ENCODE results near the gene FAM13A.

Gene FAM13A

GRCh38 chr4:89056953-89057398, at the start of gene FAM13A:
Gene FAM13A (minus strand): TSS chr4:89057185. CDS start chr4:89056964, 221 bp downstream.
- no peak within 1 kb of the TSS for H3K27ac ChIP-seq
- TF ChIP-seq, protein P1, sequence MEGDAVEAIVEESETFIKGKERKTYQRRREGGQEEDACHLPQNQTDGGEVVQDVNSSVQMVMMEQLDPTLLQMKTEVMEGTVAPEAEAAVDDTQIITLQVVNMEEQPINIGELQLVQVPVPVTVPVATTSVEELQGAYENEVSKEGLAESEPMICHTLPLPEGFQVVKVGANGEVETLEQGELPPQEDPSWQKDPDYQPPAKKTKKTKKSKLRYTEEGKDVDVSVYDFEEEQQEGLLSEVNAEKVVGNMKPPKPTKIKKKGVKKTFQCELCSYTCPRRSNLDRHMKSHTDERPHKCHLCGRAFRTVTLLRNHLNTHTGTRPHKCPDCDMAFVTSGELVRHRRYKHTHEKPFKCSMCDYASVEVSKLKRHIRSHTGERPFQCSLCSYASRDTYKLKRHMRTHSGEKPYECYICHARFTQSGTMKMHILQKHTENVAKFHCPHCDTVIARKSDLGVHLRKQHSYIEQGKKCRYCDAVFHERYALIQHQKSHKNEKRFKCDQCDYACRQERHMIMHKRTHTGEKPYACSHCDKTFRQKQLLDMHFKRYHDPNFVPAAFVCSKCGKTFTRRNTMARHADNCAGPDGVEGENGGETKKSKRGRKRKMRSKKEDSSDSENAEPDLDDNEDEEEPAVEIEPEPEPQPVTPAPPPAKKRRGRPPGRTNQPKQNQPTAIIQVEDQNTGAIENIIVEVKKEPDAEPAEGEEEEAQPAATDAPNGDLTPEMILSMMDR (IDR thresholded peaks at IDR 0.05) = no peak
- peak within 1 kb of the TSS in 1 of 2 experiments; percentile 3 for H3K4me3 ChIP-seq (ENCODE audit: low read depth in 1 of 2, low read length in 1 of 2)
- no peaks in the 10 kb centered on the region for H3K27me3 ChIP-seq
- peaks cover 0 to 11% of the 10 kb centered on the region in 2 experiments for H3K4me1 ChIP-seq (ENCODE audit: control insufficient read depth in 1 of 2, insufficient read depth in 1 of 2, low read depth in 1 of 2, low read length in 1 of 2)
- H3K36me3 ChIP-seq = no peaks in the 10 kb centered on the region
- no peaks in the 10 kb centered on the region for H3K9me3 ChIP-seq

GRCh38 chr4:89105726-89106125, 48.7 kb upstream of the FAM13A start:
- Histone ChIP-seq H3K9me3 (no peaks in the 10 kb centered on the region), H3K27me3 (peaks cover 26% of the 10 kb centered on the region), H3K27ac (no peak overlapping the region), H3K4me3 (ENCODE audit: low read depth in 1 of 2, low read length in 1 of 2) (no peak overlapping the region), H3K4me1 (ENCODE audit: control insufficient read depth in 1 of 2, insufficient read depth in 1 of 2, low read depth in 1 of 2, low read length in 1 of 2) (peaks cover 7 to 8% of the 10 kb centered on the region in 2 experiments), H3K36me3 (no peaks in the 10 kb centered on the region)
- TF ChIP-seq, protein P1 (IDR thresholded peaks at IDR 0.05) = no peak

GRCh38 chr4:89101256-89102161, 44.5 kb upstream of the FAM13A start:
- Histone ChIP-seq H3K9me3 (no peaks in the 10 kb centered on the region), H3K36me3 (no peaks in the 10 kb centered on the region), H3K4me1 (ENCODE audit: control insufficient read depth in 1 of 2, insufficient read depth in 1 of 2, low read depth in 1 of 2, low read length in 1 of 2) (no peaks in the 10 kb centered on the region), H3K27me3 (no peaks in the 10 kb centered on the region), H3K27ac (no peak overlapping the region), H3K4me3 (ENCODE audit: low read depth in 1 of 2, low read length in 1 of 2) (no peak overlapping the region)
- TF ChIP-seq, protein P1 (IDR thresholded peaks at IDR 0.05) = no peak

DNA sequence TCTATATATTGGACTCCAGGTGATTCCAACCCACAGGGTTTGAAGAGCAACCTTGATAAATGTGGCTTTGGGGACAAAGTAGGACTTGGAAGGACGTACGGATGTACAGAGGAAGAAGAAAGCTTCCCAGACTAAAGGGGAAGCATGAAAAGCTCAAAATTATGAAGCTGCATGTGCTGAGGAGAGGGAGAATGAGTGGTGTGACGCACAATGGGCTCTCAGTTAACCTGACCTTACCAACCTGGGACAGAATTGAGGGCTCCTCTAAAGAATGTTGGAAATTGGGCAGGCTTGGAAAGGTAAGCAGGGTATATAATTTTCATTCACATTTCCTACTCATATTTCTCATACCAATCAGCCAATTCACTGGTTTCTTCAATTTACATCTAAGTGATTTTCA, 43.9 kb upstream of the FAM13A start:
- Histone ChIP-seq H3K27ac (no peak overlapping the region), H3K4me1 (ENCODE audit: control insufficient read depth in 1 of 2, insufficient read depth in 1 of 2, low read depth in 1 of 2, low read length in 1 of 2) (no peaks in the 10 kb centered on the region), H3K4me3 (ENCODE audit: low read depth in 1 of 2, low read length in 1 of 2) (no peak overlapping the region), H3K27me3 (no peaks in the 10 kb centered on the region), H3K36me3 (no peaks in the 10 kb centered on the region), H3K9me3 (no peaks in the 10 kb centered on the region)
- TF ChIP-seq, protein P1 (IDR thresholded peaks at IDR 0.05) = no peak

DNA sequence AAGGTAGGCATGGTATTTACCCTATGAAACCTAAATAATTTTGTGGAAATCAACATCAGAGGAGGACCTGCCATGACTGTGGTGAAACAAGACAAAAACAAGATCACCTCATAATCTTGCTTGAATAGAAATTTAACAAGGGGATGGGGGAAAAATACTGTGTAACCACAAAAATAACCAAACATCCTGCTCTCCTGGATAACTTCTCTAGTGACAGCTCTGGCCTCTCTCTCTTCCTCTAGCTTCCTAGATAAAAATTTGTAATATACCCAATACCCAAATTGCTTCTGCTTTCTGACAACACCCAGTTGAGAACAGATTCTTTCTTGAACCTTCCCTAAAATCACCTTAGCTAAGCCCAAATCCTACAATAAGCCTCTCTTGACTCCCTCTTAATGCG, 42.5 kb upstream of the FAM13A start:
- H3K9me3 ChIP-seq = no peaks in the 10 kb centered on the region
- H3K4me3 ChIP-seq (ENCODE audit: low read depth in 1 of 2, low read length in 1 of 2) = no peak overlapping the region
- no peak overlapping the region for H3K27ac ChIP-seq
- H3K4me1 ChIP-seq (ENCODE audit: control insufficient read depth in 1 of 2, insufficient read depth in 1 of 2, low read depth in 1 of 2, low read length in 1 of 2) = no peaks in the 10 kb centered on the region
- TF ChIP-seq, protein P1 (IDR thresholded peaks at IDR 0.05) = no peak
- H3K36me3 ChIP-seq = no peaks in the 10 kb centered on the region
- no peaks in the 10 kb centered on the region for H3K27me3 ChIP-seq

All from neutrophil (primary cell).